ENCODE results near the gene PEPD. TPM values are rescaled to one million over a fixed set of nuclear protein-coding genes. Genes with fewer than 3 reads are reported as not detected.
"Not testable (repeated sequence)": the region's sequence is repeated elsewhere in the genome, so short reads cannot be mapped to it uniquely, and the experiment has no call there.

The PEPD gene
- total RNA-seq, 1 experiment from 2014 or later = 40.5 TPM

- H3K4me2 ChIP-seq (ENCODE audit: low read length) = no peak overlapping the region
- intact Hi-C loops (cut with micrococcal nuclease) = no loop called here
- H3K27ac ChIP-seq (ENCODE audit: low read depth, low read length) = no peak overlapping the region
- no peaks in the 10 kb centered on the region for H3K9me2 ChIP-seq (ENCODE audit: insufficient read depth)
- no peak overlapping the region for H3K9ac ChIP-seq (ENCODE audit: low read length)
- no peak for DNase-seq (ENCODE audit: low read depth, low spot score)
- ATAC-seq = no peak
- no peak overlapping the region for H3K4me3 ChIP-seq (replicated peaks in 1 of 2; ENCODE audit: low read depth in 1 of 2, low read length in 2 of 2)
- no peaks in the 10 kb centered on the region for H3K36me3 ChIP-seq (ENCODE audit: control insufficient read depth in 1 of 2, insufficient read depth in 2 of 2, low read length in 2 of 2)
- H3K79me2 ChIP-seq (ENCODE audit: insufficient read depth, low read length) = no peaks in the 10 kb centered on the region
- no peaks in the 10 kb centered on the region for H4K20me1 ChIP-seq (ENCODE audit: insufficient read depth)
- no TSS peak for BruUV-seq (replicated peaks)
- H3K27me3 ChIP-seq (ENCODE audit: insufficient read depth, low read length) = peaks cover 29% of the 10 kb centered on the region; the same call in 1 of the 2 replicates
- no peaks in the 10 kb centered on the region for H3K9me3 ChIP-seq (ENCODE audit: control insufficient read depth in 1 of 2, insufficient read depth in 1 of 2, low read depth in 1 of 2, low read length in 2 of 2)
- TF ChIP-seq SRF (IDR thresholded peaks at IDR 0.05; ENCODE audit: low read depth) (no peak), SIN3A (IDR thresholded peaks at IDR 0.05; ENCODE audit: low read depth) (no peak), RAD21 (IDR thresholded peaks at IDR 0.05; ENCODE audit: low read depth) (no peak), YY1 (IDR thresholded peaks at IDR 0.05; ENCODE audit: extremely low read depth, insufficient replicate concordance, low read depth, low read length) (no peak), POLR2A (IDR thresholded peaks at IDR 0.05; ENCODE audit: borderline replicate concordance, extremely low read depth, insufficient read depth, insufficient read length) (no peak), MAX (IDR thresholded peaks at IDR 0.05) (no peak)
- TF ChIP-seq, protein P1, sequence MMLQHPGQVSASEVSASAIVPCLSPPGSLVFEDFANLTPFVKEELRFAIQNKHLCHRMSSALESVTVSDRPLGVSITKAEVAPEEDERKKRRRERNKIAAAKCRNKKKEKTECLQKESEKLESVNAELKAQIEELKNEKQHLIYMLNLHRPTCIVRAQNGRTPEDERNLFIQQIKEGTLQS (IDR thresholded peaks at IDR 0.05) = no peak
- POLR2A ChIA-PET = no interaction called here
- no peaks in the 10 kb centered on the region for H3K4me1 ChIP-seq (ENCODE audit: control insufficient read depth in 1 of 2, insufficient read depth in 2 of 2, low read length in 2 of 2)
- CTCF ChIA-PET = no interaction called here
- RAD21 ChIA-PET (ENCODE audit: low non-redundant PET in 1 of 2, low total read pairs in 2 of 2, uncharacterized antibody in 2 of 2, unreplicated experiment in 2 of 2) = no interaction called here
- H2AFZ ChIP-seq (ENCODE audit: low read depth, low read length, poor library complexity, severe bottlenecking) = no peak overlapping the region
Measured at GRCh38 chr19:33564836-33565338, 43.3 kb upstream of the PEPD start.

- no peak overlapping the region for H3K27ac ChIP-seq (ENCODE audit: low read depth, low read length)
- no peak for DNase-seq (ENCODE audit: low read depth, low spot score)
- H3K4me1 ChIP-seq (ENCODE audit: control insufficient read depth in 1 of 2, insufficient read depth in 2 of 2, low read length in 2 of 2) = no peaks in the 10 kb centered on the region
- H3K4me2 ChIP-seq (ENCODE audit: low read length) = no peak overlapping the region
- no peaks in the 10 kb centered on the region for H3K9me3 ChIP-seq (ENCODE audit: control insufficient read depth in 1 of 2, insufficient read depth in 1 of 2, low read depth in 1 of 2, low read length in 2 of 2)
- no peak overlapping the region for H2AFZ ChIP-seq (ENCODE audit: low read depth, low read length, poor library complexity, severe bottlenecking)
- H3K79me2 ChIP-seq (ENCODE audit: insufficient read depth, low read length) = no peaks in the 10 kb centered on the region
- TF ChIP-seq SIN3A (IDR thresholded peaks at IDR 0.05; ENCODE audit: low read depth) = no peak
- TF ChIP-seq ZFX (IDR thresholded peaks at IDR 0.05) = no peak
- TF ChIP-seq RAD21 (IDR thresholded peaks at IDR 0.05; ENCODE audit: low read depth) = no peak
- no peak for TF ChIP-seq YY1 (IDR thresholded peaks at IDR 0.05; ENCODE audit: extremely low read depth, insufficient replicate concordance, low read depth, low read length)
- TF ChIP-seq POLR2A (IDR thresholded peaks at IDR 0.05; ENCODE audit: borderline replicate concordance, extremely low read depth, insufficient read depth, insufficient read length) = no peak
- TF ChIP-seq ELF1 (IDR thresholded peaks at IDR 0.05; ENCODE audit: borderline replicate concordance, low read depth) = no peak
- no peak for TF ChIP-seq CBX3 (IDR thresholded peaks at IDR 0.05; ENCODE audit: low read depth)
- no peak for TF ChIP-seq JUND (IDR thresholded peaks at IDR 0.05)
- TF ChIP-seq EGR1 (IDR thresholded peaks at IDR 0.05; ENCODE audit: low read depth) = no peak
- TF ChIP-seq EZH2 (IDR thresholded peaks at IDR 0.05) = no peak
- POLR2A ChIA-PET = no interaction called here
- H3K9ac ChIP-seq (ENCODE audit: low read length) = no peak overlapping the region
- no peak for ATAC-seq
- H3K4me3 ChIP-seq (replicated peaks in 1 of 2; ENCODE audit: low read depth in 1 of 2, low read length in 2 of 2) = no peak overlapping the region
- RAD21 ChIA-PET (ENCODE audit: low non-redundant PET in 1 of 2, low total read pairs in 2 of 2, uncharacterized antibody in 2 of 2, unreplicated experiment in 2 of 2) = no interaction called here
- intact Hi-C loops (cut with micrococcal nuclease) = no loop called here
- CTCF ChIA-PET = no interaction called here
- peaks cover 21% of the 10 kb centered on the region; the same call in 1 of the 2 replicates for H3K27me3 ChIP-seq (ENCODE audit: insufficient read depth, low read length)
- no TSS peak for BruUV-seq (replicated peaks)
- H3K9me2 ChIP-seq (ENCODE audit: insufficient read depth) = no peaks in the 10 kb centered on the region
- no peaks in the 10 kb centered on the region for H4K20me1 ChIP-seq (ENCODE audit: insufficient read depth)
- H3K36me3 ChIP-seq (ENCODE audit: control insufficient read depth in 1 of 2, insufficient read depth in 2 of 2, low read length in 2 of 2) = no peaks in the 10 kb centered on the region
Measured at GRCh38 chr19:33562636-33563035, 41.0 kb upstream of the PEPD start.

DNA sequence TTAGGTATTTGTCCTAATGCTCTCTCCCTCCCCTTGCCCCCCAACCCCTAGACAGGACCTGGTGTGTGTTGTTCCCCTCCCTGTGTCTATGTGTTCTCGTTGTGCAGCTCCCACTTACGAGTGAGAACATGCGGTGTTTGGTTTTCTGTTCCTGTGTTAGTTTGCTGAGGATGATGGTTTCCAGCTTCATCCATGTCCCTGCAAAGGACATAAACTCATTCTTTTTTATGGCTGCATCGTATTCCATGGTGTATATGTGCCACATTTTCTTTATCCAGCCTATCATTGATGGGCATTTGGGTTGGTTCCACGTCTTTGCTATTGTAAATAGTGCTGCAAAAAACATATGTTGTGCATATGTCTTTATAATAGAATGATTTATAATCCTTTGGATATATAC is 40.1 kb upstream of the PEPD start:
- H3K9me3 ChIP-seq (ENCODE audit: control insufficient read depth in 1 of 2, insufficient read depth in 1 of 2, low read depth in 1 of 2, low read length in 2 of 2); H3K4me3 ChIP-seq (replicated peaks in 1 of 2; ENCODE audit: low read depth in 1 of 2, low read length in 2 of 2); H3K36me3 ChIP-seq (ENCODE audit: control insufficient read depth in 1 of 2, insufficient read depth in 2 of 2, low read length in 2 of 2); BruUV-seq (replicated peaks); H3K27ac ChIP-seq (ENCODE audit: low read depth, low read length); H4K20me1 ChIP-seq (ENCODE audit: insufficient read depth); H3K4me1 ChIP-seq (ENCODE audit: control insufficient read depth in 1 of 2, insufficient read depth in 2 of 2, low read length in 2 of 2); H3K4me2 ChIP-seq (ENCODE audit: low read length); H3K9me2 ChIP-seq (ENCODE audit: insufficient read depth); H3K9ac ChIP-seq (ENCODE audit: low read length); POLR2A ChIA-PET; H3K79me2 ChIP-seq (ENCODE audit: insufficient read depth, low read length); ATAC-seq; intact Hi-C loops (cut with micrococcal nuclease); CTCF ChIA-PET; DNase-seq (ENCODE audit: low read depth, low spot score); H2AFZ ChIP-seq (ENCODE audit: low read depth, low read length, poor library complexity, severe bottlenecking); RAD21 ChIA-PET (ENCODE audit: low non-redundant PET in 1 of 2, low total read pairs in 2 of 2, uncharacterized antibody in 2 of 2, unreplicated experiment in 2 of 2): not testable (repeated sequence)
- H3K27me3 ChIP-seq (ENCODE audit: insufficient read depth, low read length) = peaks cover 21% of the 10 kb centered on the region; the same call in 1 of the 2 replicates

Measured in HCT116 (cell line).